ENCODE results near the gene STPG4. TPM values are rescaled to one million over a fixed set of nuclear protein-coding genes. Genes with fewer than 3 reads are reported as not detected.
A peak's percentile ranks its signal among the peaks of the same experiment; 100 is the strongest.

The STPG4 gene
- polyA plus RNA-seq, 3 donors, result 0.20 to 0.24 TPM; not detected in 1

DNA sequence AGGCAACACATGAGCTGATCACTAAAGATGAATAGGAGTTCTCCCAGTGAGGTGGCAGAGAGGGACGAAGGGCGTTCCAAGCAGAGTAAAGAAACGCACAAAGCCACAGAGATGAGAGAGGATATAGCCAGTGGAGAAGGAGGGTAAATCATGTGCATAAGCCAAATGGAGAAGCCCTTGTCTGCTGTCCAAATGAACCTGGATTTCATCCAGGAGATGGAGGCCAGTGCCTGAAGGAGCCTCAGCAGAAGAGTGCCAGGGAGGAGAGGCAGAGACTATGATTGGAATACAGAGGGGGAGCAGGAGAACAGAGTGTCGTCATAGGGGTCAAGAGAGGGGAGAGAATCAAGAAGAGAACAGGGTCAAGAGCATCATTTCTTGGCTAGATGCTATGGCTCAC, 48.9 kb upstream of the STPG4 start:
- no peak overlapping the region for H3K4me2 ChIP-seq (replicated peaks; ENCODE audit: extremely low read depth, low read length, poor library complexity, severe bottlenecking)
- no peaks in the 10 kb centered on the region for H3K79me2 ChIP-seq (ENCODE audit: insufficient read depth, low read length)
- intact Hi-C loops (cut with micrococcal nuclease), result no loop called here
- H3K27ac Mint-ChIP-seq, result peak overlapping the region in 1 of 7 donors; percentile 68
- H2AFZ ChIP-seq (ENCODE audit: insufficient read depth, low read depth, low read length, poor library complexity, severe bottlenecking), result no peak overlapping the region
- no peak for DNase-seq
- H3K27me3 ChIP-seq (ENCODE audit: control insufficient read depth in 2 of 2, insufficient read depth in 2 of 2, low read length in 2 of 2), result no peaks in the 10 kb centered on the region
- peaks cover 8% of the 10 kb centered on the region for H3K4me1 Mint-ChIP-seq
- H3K27me3 Mint-ChIP-seq (ENCODE audit: low read depth in 3 of 3), result peaks cover 1 to 6% (median 2%) of the 10 kb centered on the region in 3 donors
- 100% methylated on average over 1 of the region's 4 CpGs for WGBS (ENCODE audit: insufficient coverage)
- H4K20me1 ChIP-seq (ENCODE audit: insufficient read depth, low read length), result no peaks in the 10 kb centered on the region
- H3K4me3 Mint-ChIP-seq, result no peak overlapping the region
- H3K4me3 ChIP-seq (replicated peaks in 1 of 3; ENCODE audit: low read depth in 2 of 3, low read length in 3 of 3), result no peak overlapping the region
- peaks cover 9 to 11% of the 10 kb centered on the region in 2 donors for H3K9me3 ChIP-seq (replicated peaks in 1 of 2; ENCODE audit: control insufficient read depth in 1 of 2, insufficient read depth in 1 of 2, low read length in 2 of 2)
- TF ChIP-seq CTCF (IDR thresholded peaks at IDR 0.05), result no peak
- H3K4me1 ChIP-seq (ENCODE audit: control insufficient read depth in 1 of 2, insufficient read depth in 2 of 2, low read length in 2 of 2), result no peaks in the 10 kb centered on the region
- H3K27ac ChIP-seq (ENCODE audit: low read depth in 1 of 2, low read length in 2 of 2), result no peak overlapping the region
- no peaks in the 10 kb centered on the region for H3K36me3 Mint-ChIP-seq
- H3K9ac ChIP-seq (ENCODE audit: insufficient read depth, low read length, poor library complexity, severe bottlenecking), result no peak overlapping the region
- no peaks in the 10 kb centered on the region for H3K36me3 ChIP-seq (replicated peaks in 1 of 2; ENCODE audit: control insufficient read depth in 1 of 2, insufficient read depth in 2 of 2, low read length in 2 of 2)
- H3K9me3 Mint-ChIP-seq, result peaks cover 9 to 13% (median 12%) of the 10 kb centered on the region in 7 donors

DNA sequence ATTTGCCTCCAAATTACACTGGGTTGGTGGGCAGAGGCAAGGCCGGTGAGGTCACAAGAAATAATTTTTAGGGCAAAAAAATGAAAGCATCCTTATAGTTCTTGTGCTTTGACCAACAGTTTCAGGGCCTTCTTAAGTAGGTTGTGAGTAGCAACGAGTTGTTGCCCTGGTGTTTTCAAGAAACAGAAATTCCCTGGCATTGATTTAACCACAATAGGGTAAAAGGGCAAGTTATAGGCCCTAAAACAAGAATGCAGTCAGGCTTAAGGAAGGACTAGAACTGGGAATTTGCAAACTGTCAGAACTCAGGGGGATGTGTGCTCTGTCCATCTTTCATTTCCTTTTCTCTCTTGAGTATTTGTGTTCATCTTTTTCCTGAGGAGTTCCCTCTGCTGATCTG, 46.1 kb upstream of the STPG4 start:
- peaks cover 0 to 6% (median 2%) of the 10 kb centered on the region in 3 donors for H3K27me3 Mint-ChIP-seq (ENCODE audit: low read depth in 3 of 3)
- no peak for TF ChIP-seq CTCF (IDR thresholded peaks at IDR 0.05)
- Histone ChIP-seq H3K4me3 (replicated peaks in 1 of 3; ENCODE audit: low read depth in 2 of 3, low read length in 3 of 3) (no peak overlapping the region), H3K9ac (ENCODE audit: insufficient read depth, low read length, poor library complexity, severe bottlenecking) (no peak overlapping the region), H4K20me1 (ENCODE audit: insufficient read depth, low read length) (no peaks in the 10 kb centered on the region), H2AFZ (ENCODE audit: insufficient read depth, low read depth, low read length, poor library complexity, severe bottlenecking) (no peak overlapping the region), H3K9me3 (replicated peaks in 1 of 2; ENCODE audit: control insufficient read depth in 1 of 2, insufficient read depth in 1 of 2, low read length in 2 of 2) (peaks cover 9 to 11% of the 10 kb centered on the region in 2 donors), H3K27ac (ENCODE audit: low read depth in 1 of 2, low read length in 2 of 2) (no peak overlapping the region), H3K4me1 (ENCODE audit: control insufficient read depth in 1 of 2, insufficient read depth in 2 of 2, low read length in 2 of 2) (peaks cover 0 to 3% of the 10 kb centered on the region in 2 donors), H3K27me3 (ENCODE audit: control insufficient read depth in 2 of 2, insufficient read depth in 2 of 2, low read length in 2 of 2) (no peaks in the 10 kb centered on the region), H3K79me2 (ENCODE audit: insufficient read depth, low read length) (no peaks in the 10 kb centered on the region), H3K4me2 (replicated peaks; ENCODE audit: extremely low read depth, low read length, poor library complexity, severe bottlenecking) (no peak overlapping the region), H3K36me3 (replicated peaks in 1 of 2; ENCODE audit: control insufficient read depth in 1 of 2, insufficient read depth in 2 of 2, low read length in 2 of 2) (no peaks in the 10 kb centered on the region)
- 100% methylated on average over 1 of the region's 2 CpGs for WGBS (ENCODE audit: insufficient coverage)
- no peak overlapping the region for H3K4me3 Mint-ChIP-seq
- peaks cover 9 to 13% (median 12%) of the 10 kb centered on the region in 7 donors for H3K9me3 Mint-ChIP-seq
- peak overlapping the region in 1 of 7 donors; percentile 16 for H3K27ac Mint-ChIP-seq
- no peak for DNase-seq
- intact Hi-C loops (cut with micrococcal nuclease), result no loop called here
- no peaks in the 10 kb centered on the region for H3K36me3 Mint-ChIP-seq
- H3K4me1 Mint-ChIP-seq, result peaks cover 6% of the 10 kb centered on the region

Measured in CD14-positive monocyte (primary cell).